Measurements from ENCODE around the gene SYCP2. TPM values are rescaled to one million over a fixed set of nuclear protein-coding genes. Genes with fewer than 3 reads are reported as not detected.

SYCP2 gene
- total RNA-seq, result 1 to 10 TPM; 2.4 to 5.6 TPM
- polyA plus RNA-seq, result 1 to 10 TPM in 1 of 2 donors, under 1 TPM in 1; 0.38 to 5.9 TPM
- long read RNA-seq, donor 1, result 0 reads
- long read RNA-seq, donor 2, partial matches to known transcripts, result 1 of 2 reads
- long read RNA-seq, donor 2, other reads (novel, unspliced or antisense), result 1 of 2 reads

GRCh38 chr20:59933296-59933848, at the start of gene SYCP2:
SYCP2 (minus strand) TSS chr20:59933637; CDS start chr20:59922413, 11,224 bp downstream.
- Histone ChIP-seq H3K9me3 (ENCODE audit: control insufficient read depth, low read length) (no peaks in the 10 kb centered on the region), H3K36me3 (ENCODE audit: control insufficient read depth in 1 of 2, insufficient read depth in 2 of 2, low read length in 1 of 2) (no peaks in the 10 kb centered on the region), H3K27me3 (ENCODE audit: control insufficient read depth in 1 of 2, insufficient read depth in 2 of 2, low read length in 1 of 2) (no peaks in the 10 kb centered on the region), H3K4me1 (ENCODE audit: control insufficient read depth in 1 of 2, insufficient read depth in 2 of 2, low read length in 2 of 2) (no peaks in the 10 kb centered on the region), H3K4me3 (ENCODE audit: low read length in 2 of 2) (peak within 1 kb of the TSS; percentile 38 to 89), H3K27ac (ENCODE audit: low read depth in 1 of 2, low read length in 2 of 2) (peak within 1 kb of the TSS in 1 of 2 donors; percentile 18)
- peak; percentile 90 for ATAC-seq (ENCODE audit: low FRiP score)
- intact Hi-C loops (cut with DNase I), result no loop called here
- WGBS, 2 donors, result 25% methylated on average over 35 to 65 of the region's 65 CpGs
- DNase-seq, result peak; percentile 67 to 89

- WGBS, 2 donors, result 87 to 90% methylated on average over 9 of the region's 9 CpGs
- H3K27me3 ChIP-seq (ENCODE audit: control insufficient read depth in 1 of 2, insufficient read depth in 2 of 2, low read length in 1 of 2), result no peaks in the 10 kb centered on the region
- no peaks in the 10 kb centered on the region for H3K4me1 ChIP-seq (ENCODE audit: control insufficient read depth in 1 of 2, insufficient read depth in 2 of 2, low read length in 2 of 2)
- H3K4me3 ChIP-seq (ENCODE audit: low read length in 2 of 2), result no peak overlapping the region
- no peaks in the 10 kb centered on the region for H3K9me3 ChIP-seq (ENCODE audit: control insufficient read depth, low read length)
- peaks cover 0 to 1% of the 10 kb centered on the region in 2 donors for H3K36me3 ChIP-seq (ENCODE audit: control insufficient read depth in 1 of 2, insufficient read depth in 2 of 2, low read length in 1 of 2)
- DNase-seq (no peak), ATAC-seq (ENCODE audit: low FRiP score) (no peak)
- H3K27ac ChIP-seq (ENCODE audit: low read depth in 1 of 2, low read length in 2 of 2), result no peak overlapping the region
- intact Hi-C loops (cut with DNase I), result no loop called here
Measured at GRCh38 chr20:59983076-59983475, 49.6 kb upstream of the SYCP2 start.

GRCh38 chr20:59977086-59977485, 43.6 kb upstream of the SYCP2 start:
- Histone ChIP-seq H3K9me3 (ENCODE audit: control insufficient read depth, low read length) (no peaks in the 10 kb centered on the region), H3K4me3 (ENCODE audit: low read length in 2 of 2) (no peak overlapping the region), H3K4me1 (ENCODE audit: control insufficient read depth in 1 of 2, insufficient read depth in 2 of 2, low read length in 2 of 2) (no peaks in the 10 kb centered on the region), H3K36me3 (ENCODE audit: control insufficient read depth in 1 of 2, insufficient read depth in 2 of 2, low read length in 1 of 2) (no peaks in the 10 kb centered on the region), H3K27ac (ENCODE audit: low read depth in 1 of 2, low read length in 2 of 2) (no peak overlapping the region), H3K27me3 (ENCODE audit: control insufficient read depth in 1 of 2, insufficient read depth in 2 of 2, low read length in 1 of 2) (no peaks in the 10 kb centered on the region)
- no peak for ATAC-seq (ENCODE audit: low FRiP score)
- WGBS, 2 donors, result 88% methylated on average over 9 of the region's 9 CpGs
- intact Hi-C loops (cut with DNase I), result no loop called here
- no peak for DNase-seq

GRCh38 chr20:59976156-59976782, 42.8 kb upstream of the SYCP2 start:
- Histone ChIP-seq H3K4me1 (ENCODE audit: control insufficient read depth in 1 of 2, insufficient read depth in 2 of 2, low read length in 2 of 2) (no peaks in the 10 kb centered on the region), H3K9me3 (ENCODE audit: control insufficient read depth, low read length) (no peaks in the 10 kb centered on the region), H3K27me3 (ENCODE audit: control insufficient read depth in 1 of 2, insufficient read depth in 2 of 2, low read length in 1 of 2) (no peaks in the 10 kb centered on the region), H3K4me3 (ENCODE audit: low read length in 2 of 2) (no peak overlapping the region), H3K36me3 (ENCODE audit: control insufficient read depth in 1 of 2, insufficient read depth in 2 of 2, low read length in 1 of 2) (no peaks in the 10 kb centered on the region), H3K27ac (ENCODE audit: low read depth in 1 of 2, low read length in 2 of 2) (no peak overlapping the region)
- ATAC-seq (ENCODE audit: low FRiP score) (no peak), DNase-seq (no peak)
- intact Hi-C loops (cut with DNase I), result no loop called here
- WGBS, 2 donors, result 21 to 35% methylated on average over 6 of the region's 6 CpGs

GRCh38 chr20:59972037-59972801, 38.8 kb upstream of the SYCP2 start:
- no peaks in the 10 kb centered on the region for H3K4me1 ChIP-seq (ENCODE audit: control insufficient read depth in 1 of 2, insufficient read depth in 2 of 2, low read length in 2 of 2)
- no peak for ATAC-seq (ENCODE audit: low FRiP score)
- no peaks in the 10 kb centered on the region for H3K36me3 ChIP-seq (ENCODE audit: control insufficient read depth in 1 of 2, insufficient read depth in 2 of 2, low read length in 1 of 2)
- DNase-seq, result no peak
- H3K27ac ChIP-seq (ENCODE audit: low read depth in 1 of 2, low read length in 2 of 2), result no peak overlapping the region
- no peaks in the 10 kb centered on the region for H3K27me3 ChIP-seq (ENCODE audit: control insufficient read depth in 1 of 2, insufficient read depth in 2 of 2, low read length in 1 of 2)
- WGBS, 2 donors, result 57 to 65% methylated on average over 12 of the region's 12 CpGs
- H3K4me3 ChIP-seq (ENCODE audit: low read length in 2 of 2), result no peak overlapping the region
- intact Hi-C loops (cut with DNase I), result no loop called here
- H3K9me3 ChIP-seq (ENCODE audit: control insufficient read depth, low read length), result no peaks in the 10 kb centered on the region

GRCh38 chr20:59971428-59971827, 38.0 kb upstream of the SYCP2 start:
- H3K9me3 ChIP-seq (ENCODE audit: control insufficient read depth, low read length), result no peaks in the 10 kb centered on the region
- no peak overlapping the region for H3K4me3 ChIP-seq (ENCODE audit: low read length in 2 of 2)
- no peak for DNase-seq
- intact Hi-C loops (cut with DNase I), result no loop called here
- H3K4me1 ChIP-seq (ENCODE audit: control insufficient read depth in 1 of 2, insufficient read depth in 2 of 2, low read length in 2 of 2), result no peaks in the 10 kb centered on the region
- 84 to 93% methylated on average over 1 of the region's 1 CpG for WGBS, 2 donors
- no peak overlapping the region for H3K27ac ChIP-seq (ENCODE audit: low read depth in 1 of 2, low read length in 2 of 2)
- no peaks in the 10 kb centered on the region for H3K27me3 ChIP-seq (ENCODE audit: control insufficient read depth in 1 of 2, insufficient read depth in 2 of 2, low read length in 1 of 2)
- no peaks in the 10 kb centered on the region for H3K36me3 ChIP-seq (ENCODE audit: control insufficient read depth in 1 of 2, insufficient read depth in 2 of 2, low read length in 1 of 2)
- ATAC-seq (ENCODE audit: low FRiP score), result no peak

GRCh38 chr20:59966428-59966827, 33.0 kb upstream of the SYCP2 start:
- H3K9me3 ChIP-seq (ENCODE audit: control insufficient read depth, low read length), result no peaks in the 10 kb centered on the region
- H3K27me3 ChIP-seq (ENCODE audit: control insufficient read depth in 1 of 2, insufficient read depth in 2 of 2, low read length in 1 of 2), result no peaks in the 10 kb centered on the region
- ATAC-seq (ENCODE audit: low FRiP score), result no peak
- WGBS, 2 donors, result 80 to 85% methylated on average over 3 of the region's 3 CpGs
- H3K27ac ChIP-seq (ENCODE audit: low read depth in 1 of 2, low read length in 2 of 2), result no peak overlapping the region
- intact Hi-C loops (cut with DNase I), result no loop called here
- no peaks in the 10 kb centered on the region for H3K4me1 ChIP-seq (ENCODE audit: control insufficient read depth in 1 of 2, insufficient read depth in 2 of 2, low read length in 2 of 2)
- no peaks in the 10 kb centered on the region for H3K36me3 ChIP-seq (ENCODE audit: control insufficient read depth in 1 of 2, insufficient read depth in 2 of 2, low read length in 1 of 2)
- H3K4me3 ChIP-seq (ENCODE audit: low read length in 2 of 2), result no peak overlapping the region
- DNase-seq, result no peak

GRCh38 chr20:59962155-59962554, 28.7 kb upstream of the SYCP2 start:
- Histone ChIP-seq H3K27me3 (ENCODE audit: control insufficient read depth in 1 of 2, insufficient read depth in 2 of 2, low read length in 1 of 2) (no peaks in the 10 kb centered on the region), H3K9me3 (ENCODE audit: control insufficient read depth, low read length) (no peaks in the 10 kb centered on the region), H3K4me3 (ENCODE audit: low read length in 2 of 2) (no peak overlapping the region), H3K36me3 (ENCODE audit: control insufficient read depth in 1 of 2, insufficient read depth in 2 of 2, low read length in 1 of 2) (peaks cover 0 to 3% of the 10 kb centered on the region in 2 donors), H3K27ac (ENCODE audit: low read depth in 1 of 2, low read length in 2 of 2) (no peak overlapping the region), H3K4me1 (ENCODE audit: control insufficient read depth in 1 of 2, insufficient read depth in 2 of 2, low read length in 2 of 2) (no peaks in the 10 kb centered on the region)
- ATAC-seq (ENCODE audit: low FRiP score) (no peak), DNase-seq (no peak)
- intact Hi-C loops (cut with DNase I), result no loop called here
- 67 to 72% methylated on average over 6 of the region's 6 CpGs for WGBS, 2 donors

Data from aorta (tissue), 5 donors.